Karpas-422 (cell line): Measurements from ENCODE around the gene AKAP7. TPM values are rescaled to one million over a fixed set of nuclear protein-coding genes. Genes with fewer than 3 reads are reported as not detected.

Experiments used
- DNase-seq: peaks from one replicate; pipeline ENCODE4 v3.0.0-alpha.2; 2015
- H2AFZ ChIP-seq: fragments of 200-600 bp; sonication (generic); 2 replicates; pipeline ENCODE4 v1.6.1; 2014; ENCODE audit warnings: antibody characterized with exemption, low read length, mixed read lengths
- H3K27ac ChIP-seq: fragments of 200-600 bp; sonication (generic); 2 replicates; pipeline ENCODE4 v1.5.1; 2014; ENCODE audit warnings: mild to moderate bottlenecking, low read length, moderate library complexity
- H3K27me3 ChIP-seq: fragments of 200-600 bp; sonication (generic); 2 replicates; pipeline ENCODE4 v1.6.1; 2014; ENCODE audit warnings: low read length, mixed read lengths
- H3K36me3 ChIP-seq: fragments of 200-600 bp; sonication (generic); 2 replicates; pipeline ENCODE4 v1.6.1; 2014; ENCODE audit warnings: low read length, mixed read lengths; ENCODE audit not compliant: insufficient read depth
- H3K4me1 ChIP-seq: fragments of 200-600 bp; sonication (generic); 2 replicates; pipeline ENCODE4 v1.6.1; 2014; ENCODE audit warnings: mild to moderate bottlenecking, low read length, mixed read lengths
- H3K4me2 ChIP-seq: fragments of 200-600 bp; sonication (generic); 2 replicates; pipeline ENCODE4 v1.6.1; 2014; ENCODE audit warnings: low read length, low read depth, mild to moderate bottlenecking; ENCODE audit not compliant: poor library complexity, severe bottlenecking
- H3K4me3 ChIP-seq: fragments of 200-600 bp; sonication (generic); 2 replicates; pipeline ENCODE4 v1.5.1; 2014; ENCODE audit warnings: mild to moderate bottlenecking, antibody characterized with exemption, low read length, mixed read lengths
- H3K79me2 ChIP-seq: fragments of 200-600 bp; sonication (generic); 2 replicates; pipeline ENCODE4 v1.6.1; 2014; ENCODE audit warnings: mild to moderate bottlenecking, low read length, mixed read lengths
- H3K9ac ChIP-seq: fragments of 200-600 bp; sonication (generic); 2 replicates; pipeline ENCODE4 v1.6.0; 2014; ENCODE audit warnings: low read length
- H3K9me2 ChIP-seq: fragments of 200-600 bp; sonication (generic), shearing (Covaris generic); replicated peaks from 2 replicates; pipeline ENCODE4 v1.6.0; 2014; ENCODE audit warnings: mild to moderate bottlenecking, low read length, moderate library complexity; ENCODE audit not compliant: insufficient read depth
- H3K9me3 ChIP-seq: fragments of 300-700, 200-600 bp; sonication (generic); 2 replicates; pipeline ENCODE4 v1.6.1; 2014; ENCODE audit warnings: low read length, mixed read lengths
- H4K20me1 ChIP-seq: fragments of 200-600 bp; sonication (generic); 2 replicates; pipeline ENCODE4 v1.6.1; 2014; ENCODE audit warnings: mild to moderate bottlenecking, antibody characterized with exemption, low read length, low read depth; ENCODE audit not compliant: insufficient read depth
- total RNA-seq: library from RNA; depleted of rRNA; stranded (reverse); fragments of >200 nt; shearing (Covaris generic); gene quantifications from 2 replicates; pipeline ENCODE4 v1.2.3, GENCODE V29; 2014; ENCODE audit warnings: low replicate concordance

The AKAP7 gene
- total RNA-seq, 1 experiment from 2014 or later: not detected

DNA sequence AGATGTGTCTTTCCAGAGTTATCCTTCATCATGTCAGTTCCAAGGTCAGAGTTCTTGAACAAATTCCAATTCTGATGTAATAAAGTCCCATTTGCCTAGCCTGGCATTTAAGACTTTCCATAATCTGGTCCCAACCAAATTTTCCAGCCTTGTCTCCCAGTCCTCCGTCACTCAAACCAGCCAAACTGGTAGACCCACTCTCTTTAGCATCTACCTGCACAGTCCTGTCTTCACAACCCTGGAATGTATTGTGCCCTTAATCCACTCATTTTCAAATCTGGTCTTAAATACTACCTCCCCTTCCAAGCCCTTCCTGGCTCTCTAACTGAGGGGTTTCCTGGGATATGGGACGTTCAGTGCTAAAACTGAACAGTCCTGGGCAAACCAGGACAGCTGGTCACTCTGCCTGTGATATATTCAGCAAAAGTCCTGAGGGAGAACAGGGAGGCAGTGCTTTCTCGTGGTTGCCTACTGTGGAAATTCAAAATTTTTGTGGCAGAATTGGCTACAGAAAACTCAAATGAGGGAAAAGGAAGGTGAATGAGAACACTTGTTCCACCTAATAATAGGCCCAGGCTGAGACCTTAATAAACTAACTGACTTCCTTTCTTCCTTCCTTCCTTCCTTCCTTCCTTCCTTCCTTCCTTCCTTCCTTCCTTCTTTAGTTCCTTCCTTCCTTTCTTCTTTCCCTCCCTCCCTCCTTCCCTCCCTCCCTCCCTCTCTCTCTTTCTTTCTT, 10.8 kb upstream of the AKAP7 start:
- Histone ChIP-seq H3K9me2 (no peaks in the 10 kb centered on the region), H3K4me3 (no peak overlapping the region), H3K4me2 (no peak overlapping the region), H3K36me3 (no peaks in the 10 kb centered on the region), H3K9me3 (no peaks in the 10 kb centered on the region), H3K79me2 (no peaks in the 10 kb centered on the region), H3K27ac (no peak overlapping the region), H3K4me1 (no peaks in the 10 kb centered on the region), H4K20me1 (no peaks in the 10 kb centered on the region), H3K9ac (no peak overlapping the region), H2AFZ (no peak overlapping the region), H3K27me3 (no peaks in the 10 kb centered on the region)
- DNase-seq: no peak

DNA sequence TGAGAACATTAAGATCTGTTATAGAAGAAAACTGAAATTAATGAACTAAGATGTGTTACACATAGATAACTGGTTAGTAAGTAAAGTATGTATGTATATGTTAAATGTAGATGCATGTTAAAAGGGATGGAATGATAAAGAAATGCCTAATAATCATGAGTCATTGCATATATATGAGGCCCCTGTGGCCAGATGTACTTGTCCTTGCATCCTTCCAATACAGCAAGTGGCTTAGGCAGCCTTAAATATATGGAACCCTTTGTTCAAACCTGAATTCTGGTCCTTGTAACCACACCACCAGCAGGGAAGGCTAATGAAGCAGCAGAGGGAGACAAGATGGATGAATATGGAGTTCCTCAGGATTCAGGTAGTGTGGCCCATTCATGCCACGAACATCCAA, 9.8 kb upstream of the AKAP7 start:
- H3K9me3 ChIP-seq: no peaks in the 10 kb centered on the region
- no peaks in the 10 kb centered on the region for H3K36me3 ChIP-seq
- H3K27ac ChIP-seq: no peak overlapping the region
- no peak overlapping the region for H3K4me3 ChIP-seq
- H3K4me2 ChIP-seq: no peak overlapping the region
- H3K27me3 ChIP-seq: no peaks in the 10 kb centered on the region
- H3K9me2 ChIP-seq: no peaks in the 10 kb centered on the region
- H2AFZ ChIP-seq: no peak overlapping the region
- H3K4me1 ChIP-seq: no peaks in the 10 kb centered on the region
- H3K79me2 ChIP-seq: no peaks in the 10 kb centered on the region
- H3K9ac ChIP-seq: no peak overlapping the region
- H4K20me1 ChIP-seq: no peaks in the 10 kb centered on the region
- DNase-seq: no peak

DNA sequence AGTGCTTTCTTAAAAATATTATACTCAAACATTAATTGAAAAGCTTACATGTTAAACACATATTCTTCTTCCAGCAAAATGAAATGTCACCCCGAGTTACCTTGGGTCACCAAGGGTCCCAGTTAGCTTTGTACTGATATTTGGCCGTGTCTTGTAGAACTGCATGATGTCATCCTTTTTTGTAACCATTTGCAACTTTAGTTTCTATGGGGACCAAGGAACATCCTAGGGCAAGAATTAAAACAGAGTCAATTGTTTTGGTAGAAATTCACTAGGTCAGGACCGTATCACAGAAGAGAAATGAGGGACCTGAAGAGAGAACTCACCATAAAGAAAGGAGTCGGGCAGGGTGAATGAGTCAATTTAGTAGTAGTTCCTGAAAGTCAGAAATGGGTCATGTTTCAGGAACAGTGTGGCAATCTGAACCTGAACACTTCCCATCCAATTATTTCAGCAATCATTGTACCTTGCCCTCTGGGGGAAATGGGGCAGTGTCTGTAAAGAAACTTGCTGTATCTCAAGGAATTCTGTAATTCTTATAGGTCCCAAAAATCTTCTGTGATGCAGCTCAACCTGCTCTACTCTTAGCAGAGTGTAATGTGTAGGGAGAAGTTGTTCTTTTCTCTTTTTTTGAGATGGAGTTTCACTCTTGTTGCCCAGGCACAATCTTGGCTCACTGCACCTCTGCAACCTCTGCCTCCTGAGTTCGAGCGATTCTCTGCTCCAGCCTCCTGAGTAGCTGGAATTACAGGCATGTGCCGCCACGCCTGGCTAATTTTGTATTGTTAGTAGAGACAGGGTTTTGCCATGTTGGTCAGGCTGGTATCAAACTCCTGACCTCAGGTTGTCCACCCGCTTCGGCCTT, 5.3 kb upstream of the AKAP7 start:
- no peak overlapping the region for H3K4me3 ChIP-seq
- no peak overlapping the region for H3K4me2 ChIP-seq
- H3K27ac ChIP-seq: no peak overlapping the region
- no peaks in the 10 kb centered on the region for H4K20me1 ChIP-seq
- H3K9me3 ChIP-seq: no peaks in the 10 kb centered on the region
- H3K36me3 ChIP-seq: no peaks in the 10 kb centered on the region
- H2AFZ ChIP-seq: no peak overlapping the region
- H3K79me2 ChIP-seq: no peaks in the 10 kb centered on the region
- no peak overlapping the region for H3K9ac ChIP-seq
- no peak for DNase-seq
- no peaks in the 10 kb centered on the region for H3K9me2 ChIP-seq
- H3K4me1 ChIP-seq: no peaks in the 10 kb centered on the region
- no peaks in the 10 kb centered on the region for H3K27me3 ChIP-seq

DNA sequence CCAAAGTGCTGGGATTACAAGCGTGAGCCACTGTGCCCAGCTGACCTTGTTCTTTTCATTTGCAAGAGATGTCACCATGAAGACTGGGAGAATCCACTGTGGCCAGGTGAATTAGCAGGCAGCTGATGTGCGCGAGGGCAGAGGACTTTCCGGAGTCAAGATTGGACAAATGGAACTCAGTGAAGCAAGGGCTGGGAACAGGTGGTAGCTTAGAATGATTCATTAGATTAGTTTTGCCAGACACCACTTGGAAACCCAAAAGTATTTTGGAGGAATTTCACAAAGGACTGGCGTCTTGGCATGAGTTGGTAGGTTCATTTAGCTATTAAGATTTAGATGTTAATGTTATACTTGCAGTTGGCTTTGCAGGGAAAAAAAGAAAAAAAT, 4.7 kb upstream of the AKAP7 start:
- Histone ChIP-seq H3K27me3 (no peaks in the 10 kb centered on the region), H3K4me2 (no peak overlapping the region), H3K36me3 (no peaks in the 10 kb centered on the region), H3K9me3 (no peaks in the 10 kb centered on the region), H4K20me1 (no peaks in the 10 kb centered on the region), H3K27ac (no peak overlapping the region), H3K4me3 (no peak overlapping the region), H3K9ac (no peak overlapping the region), H2AFZ (no peak overlapping the region), H3K9me2 (no peaks in the 10 kb centered on the region), H3K79me2 (no peaks in the 10 kb centered on the region), H3K4me1 (no peaks in the 10 kb centered on the region)
- no peak for DNase-seq

DNA sequence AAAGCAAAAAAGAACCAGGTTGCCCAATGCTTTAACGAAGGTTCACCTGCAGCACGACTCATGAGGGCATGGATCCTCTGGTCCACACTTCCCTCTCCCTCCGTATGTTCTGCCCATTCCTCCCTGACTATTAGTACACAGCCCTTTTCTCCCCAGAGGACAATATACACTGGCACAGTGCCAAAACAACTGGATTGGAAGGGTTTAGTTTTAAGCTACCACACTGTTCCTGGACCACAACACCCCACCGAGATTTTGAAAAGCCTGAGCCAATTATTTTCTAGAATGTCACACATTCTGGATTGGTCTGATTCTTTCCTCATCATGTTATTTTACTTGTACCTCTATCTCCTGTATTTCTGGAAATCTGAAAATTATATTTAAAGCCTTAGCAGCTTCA, 2.9 kb upstream of the AKAP7 start:
- Histone ChIP-seq H4K20me1 (no peaks in the 10 kb centered on the region), H3K9me3 (no peaks in the 10 kb centered on the region), H3K9ac (no peak overlapping the region), H3K36me3 (no peaks in the 10 kb centered on the region), H3K4me1 (peaks cover 3% of the 10 kb centered on the region; the same call in 1 of the 2 replicates), H3K27ac (no peak overlapping the region), H3K27me3 (no peaks in the 10 kb centered on the region), H3K79me2 (no peaks in the 10 kb centered on the region), H3K9me2 (no peaks in the 10 kb centered on the region), H3K4me2 (no peak overlapping the region), H3K4me3 (no peak overlapping the region), H2AFZ (no peak overlapping the region)
- DNase-seq: no peak

DNA sequence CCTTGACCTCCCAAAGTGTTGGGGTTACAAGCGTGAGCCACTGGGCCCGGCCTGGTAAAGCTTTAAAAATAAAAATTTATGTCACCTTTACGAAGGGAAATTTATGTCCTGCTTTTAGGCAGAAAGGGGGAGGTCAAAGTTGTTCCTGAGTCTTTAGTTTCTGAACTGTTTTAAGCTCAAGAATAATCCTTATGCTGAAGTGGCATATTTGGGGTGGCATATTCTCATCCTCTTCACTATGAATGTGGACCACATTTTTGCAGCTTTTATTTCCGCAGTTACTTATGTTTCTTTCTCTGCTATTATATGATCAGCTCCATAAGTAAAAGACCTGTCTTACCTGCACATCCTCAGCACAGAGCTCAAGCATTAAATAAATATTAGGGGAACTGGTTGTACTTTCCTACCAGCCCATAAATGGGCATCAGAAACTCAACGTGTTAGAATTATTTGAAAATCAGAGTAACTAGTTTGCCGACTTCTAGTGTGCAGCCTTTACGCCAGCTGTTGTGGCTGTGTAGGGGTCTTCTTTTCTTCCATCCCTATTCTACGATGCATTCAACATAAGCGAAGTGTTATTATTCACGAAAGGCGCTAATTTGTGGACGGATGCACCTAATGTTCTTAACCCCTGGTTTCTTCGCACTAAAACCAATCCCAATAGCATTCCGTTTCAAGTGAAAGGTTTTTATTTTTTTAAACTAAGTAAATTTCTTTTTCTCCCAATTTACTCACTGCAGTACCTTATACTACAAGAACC, 867 bp upstream of the AKAP7 start:
- H4K20me1 ChIP-seq: no peaks in the 10 kb centered on the region
- H3K79me2 ChIP-seq: no peaks in the 10 kb centered on the region
- no peaks in the 10 kb centered on the region for H3K9me3 ChIP-seq
- no peak overlapping the region for H2AFZ ChIP-seq
- H3K9me2 ChIP-seq: no peaks in the 10 kb centered on the region
- H3K4me2 ChIP-seq: no peak overlapping the region
- no peak overlapping the region for H3K4me3 ChIP-seq
- H3K9ac ChIP-seq: no peak overlapping the region
- no peak overlapping the region for H3K27ac ChIP-seq
- H3K4me1 ChIP-seq: peaks cover 3% of the 10 kb centered on the region; the same call in 1 of the 2 replicates
- no peaks in the 10 kb centered on the region for H3K27me3 ChIP-seq
- DNase-seq: no peak
- H3K36me3 ChIP-seq: no peaks in the 10 kb centered on the region

DNA sequence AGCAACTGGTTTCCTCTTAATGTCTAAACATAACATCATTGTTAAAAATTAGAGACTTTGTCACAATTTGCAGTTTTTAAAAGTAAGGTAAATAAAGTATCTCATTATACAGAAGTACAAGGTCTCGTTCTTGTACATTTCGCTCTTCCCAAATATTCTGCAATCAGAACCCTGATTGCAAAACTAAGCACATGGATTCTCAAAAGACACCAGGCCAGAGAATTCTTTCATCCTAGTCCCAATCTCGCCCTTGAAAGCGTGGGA, 355 bp upstream of the AKAP7 start:
- Histone ChIP-seq H2AFZ (no peak overlapping the region), H3K27me3 (no peaks in the 10 kb centered on the region), H4K20me1 (no peaks in the 10 kb centered on the region), H3K9ac (no peak overlapping the region), H3K4me3 (no peak overlapping the region), H3K9me2 (no peaks in the 10 kb centered on the region), H3K9me3 (no peaks in the 10 kb centered on the region), H3K79me2 (no peaks in the 10 kb centered on the region), H3K4me1 (peaks cover 3% of the 10 kb centered on the region; the same call in 1 of the 2 replicates), H3K4me2 (peak overlapping the region; percentile 32), H3K27ac (no peak overlapping the region), H3K36me3 (no peaks in the 10 kb centered on the region)
- DNase-seq: no peak
